Measurements from ENCODE around the gene SETD2. TPM values are rescaled to one million over a fixed set of nuclear protein-coding genes. Genes with fewer than 3 reads are reported as not detected.
A peak's percentile ranks its signal among the peaks of the same experiment; 100 is the strongest.

SETD2 gene
- total RNA-seq, 6 experiments from 2014 or later, result 20.3 to 27.0 (median 21.9) TPM

DNA sequence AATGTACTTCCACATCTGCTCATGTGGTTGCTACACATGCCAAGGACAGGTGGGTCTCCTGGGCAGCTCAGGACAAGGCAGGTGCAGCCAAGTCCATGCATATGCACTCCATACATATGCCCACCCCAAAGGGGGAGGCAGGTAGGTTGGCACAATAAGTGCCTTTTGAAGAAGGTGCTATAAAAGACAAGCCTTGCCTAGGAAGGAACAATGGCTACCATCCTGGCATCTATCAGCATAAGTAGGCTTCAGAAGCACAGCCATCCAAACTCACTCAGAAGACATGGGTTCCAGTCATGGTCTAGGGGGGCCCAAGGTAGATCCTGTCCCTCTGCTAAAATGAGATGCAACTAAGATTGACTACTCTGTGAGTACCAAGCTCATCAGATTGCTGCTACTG, 149.9 kb downstream of the SETD2 start:
- Histone ChIP-seq H3K4me1 (peaks cover 0 to 34% (median 15%) of the 10 kb centered on the region in 4 donors), H3K27me3 (no peaks in the 10 kb centered on the region), H3K4me3 (no peak overlapping the region), H3K36me3 (peaks cover 0 to 4% (median 0%) of the 10 kb centered on the region in 4 donors), H3K27ac (no peak overlapping the region), H3K9me3 (no peaks in the 10 kb centered on the region)
- ATAC-seq, result no peak
- DNase-seq, result no peak
- intact Hi-C loops (cut with DNase I), result no loop called here
- TF ChIP-seq, protein P1, sequence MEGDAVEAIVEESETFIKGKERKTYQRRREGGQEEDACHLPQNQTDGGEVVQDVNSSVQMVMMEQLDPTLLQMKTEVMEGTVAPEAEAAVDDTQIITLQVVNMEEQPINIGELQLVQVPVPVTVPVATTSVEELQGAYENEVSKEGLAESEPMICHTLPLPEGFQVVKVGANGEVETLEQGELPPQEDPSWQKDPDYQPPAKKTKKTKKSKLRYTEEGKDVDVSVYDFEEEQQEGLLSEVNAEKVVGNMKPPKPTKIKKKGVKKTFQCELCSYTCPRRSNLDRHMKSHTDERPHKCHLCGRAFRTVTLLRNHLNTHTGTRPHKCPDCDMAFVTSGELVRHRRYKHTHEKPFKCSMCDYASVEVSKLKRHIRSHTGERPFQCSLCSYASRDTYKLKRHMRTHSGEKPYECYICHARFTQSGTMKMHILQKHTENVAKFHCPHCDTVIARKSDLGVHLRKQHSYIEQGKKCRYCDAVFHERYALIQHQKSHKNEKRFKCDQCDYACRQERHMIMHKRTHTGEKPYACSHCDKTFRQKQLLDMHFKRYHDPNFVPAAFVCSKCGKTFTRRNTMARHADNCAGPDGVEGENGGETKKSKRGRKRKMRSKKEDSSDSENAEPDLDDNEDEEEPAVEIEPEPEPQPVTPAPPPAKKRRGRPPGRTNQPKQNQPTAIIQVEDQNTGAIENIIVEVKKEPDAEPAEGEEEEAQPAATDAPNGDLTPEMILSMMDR (IDR thresholded peaks at IDR 0.05), result no peak
- no peak for TF ChIP-seq POLR2A (IDR thresholded peaks at IDR 0.05)

DNA sequence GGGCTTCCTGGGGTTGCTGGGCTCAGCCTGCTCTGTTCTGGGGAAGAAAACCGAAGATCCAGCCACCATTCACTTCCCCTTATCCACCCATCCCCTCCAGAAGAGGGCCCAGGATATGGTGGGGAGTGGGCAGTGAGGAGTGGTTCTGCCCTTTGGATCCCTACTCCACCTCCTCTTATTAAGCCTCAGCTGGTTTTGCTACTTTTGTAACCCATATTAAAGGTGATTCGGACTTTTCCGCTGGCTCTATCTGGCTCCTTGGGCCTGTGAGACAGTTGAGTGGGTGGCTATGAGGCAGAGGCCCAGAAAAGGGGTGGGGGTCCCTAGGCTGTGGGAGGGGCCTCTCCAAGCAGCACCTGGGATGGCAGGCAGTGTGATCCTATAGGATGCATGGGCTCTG, 150.7 kb downstream of the SETD2 start:
- H3K27ac ChIP-seq, result no peak overlapping the region
- intact Hi-C loops (cut with DNase I), result no loop called here
- no CpG with 5 or more reads among the region's 3 CpGs for WGBS (ENCODE audit: insufficient coverage, low coverage, low lambda C conversion rate, missing lambda C conversion rate)
- ATAC-seq (no peak), DNase-seq (no peak)
- peaks cover 0 to 38% (median 17%) of the 10 kb centered on the region in 4 donors for H3K4me1 ChIP-seq
- no peak for TF ChIP-seq POLR2A (IDR thresholded peaks at IDR 0.05)
- TF ChIP-seq, protein P1 (IDR thresholded peaks at IDR 0.05), result no peak
- H3K27me3 ChIP-seq, result no peaks in the 10 kb centered on the region
- no peak overlapping the region for H3K4me3 ChIP-seq
- H3K36me3 ChIP-seq, result no peaks in the 10 kb centered on the region
- H3K9me3 ChIP-seq, result no peaks in the 10 kb centered on the region

DNA sequence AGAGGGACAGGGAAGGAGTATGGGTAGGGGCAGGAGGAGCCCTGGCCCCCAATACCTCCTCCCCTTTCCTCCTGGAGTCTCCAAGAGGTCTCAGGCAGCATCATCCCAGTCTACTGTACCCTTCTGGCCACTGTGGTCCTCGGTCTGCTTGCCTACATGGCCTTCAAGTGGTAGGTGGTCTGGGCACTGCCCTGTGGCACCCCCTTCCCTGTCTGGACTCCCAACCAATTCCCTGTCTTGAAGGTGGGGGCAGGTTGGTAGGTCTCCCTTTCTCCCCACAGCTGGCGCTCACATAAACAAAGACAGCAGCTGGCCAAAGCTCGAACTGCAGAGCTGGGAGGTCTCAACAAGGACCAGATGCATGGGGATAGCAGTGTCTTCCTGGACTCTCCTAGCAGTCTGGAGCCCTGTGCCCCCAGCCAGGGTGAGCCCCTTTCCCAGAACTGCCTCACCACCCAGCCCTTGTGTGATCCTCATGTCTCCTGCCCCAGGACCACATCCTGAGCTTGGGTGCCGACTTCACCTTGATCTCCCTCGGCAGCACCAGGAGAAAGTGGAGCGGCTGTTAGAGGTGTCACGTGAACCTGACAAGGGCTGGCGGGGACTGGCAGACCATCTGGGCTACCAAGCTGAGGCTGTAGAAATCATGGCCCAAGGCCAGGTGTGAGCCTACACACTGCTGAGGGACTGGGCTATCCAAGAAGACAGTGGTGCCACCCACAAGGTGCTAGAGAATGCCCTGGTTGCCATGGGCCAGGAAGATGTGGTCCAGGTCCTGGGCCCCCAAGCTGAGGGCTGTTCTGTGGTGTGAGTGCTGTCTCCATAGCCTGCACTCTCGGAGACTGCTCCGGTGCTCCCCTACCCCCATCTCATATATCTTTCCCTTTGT, 151.3 kb downstream of the SETD2 start:
- peaks cover 0 to 33% (median 15%) of the 10 kb centered on the region in 4 donors for H3K4me1 ChIP-seq
- no peaks in the 10 kb centered on the region for H3K9me3 ChIP-seq
- no peak overlapping the region for H3K4me3 ChIP-seq
- no peaks in the 10 kb centered on the region for H3K36me3 ChIP-seq
- intact Hi-C loops (cut with DNase I), result no loop called here
- H3K27me3 ChIP-seq, result no peaks in the 10 kb centered on the region
- ATAC-seq, result no peak
- no peak overlapping the region for H3K27ac ChIP-seq
- TF ChIP-seq POLR2A (IDR thresholded peaks at IDR 0.05), result no peak
- TF ChIP-seq, protein P1 (IDR thresholded peaks at IDR 0.05), result no peak
- DNase-seq, result peak in 2 of 3 donors; percentile 10 to 45
- WGBS (ENCODE audit: insufficient coverage, low coverage, low lambda C conversion rate, missing lambda C conversion rate), result 80% methylated on average over 1 of the region's 10 CpGs

DNA sequence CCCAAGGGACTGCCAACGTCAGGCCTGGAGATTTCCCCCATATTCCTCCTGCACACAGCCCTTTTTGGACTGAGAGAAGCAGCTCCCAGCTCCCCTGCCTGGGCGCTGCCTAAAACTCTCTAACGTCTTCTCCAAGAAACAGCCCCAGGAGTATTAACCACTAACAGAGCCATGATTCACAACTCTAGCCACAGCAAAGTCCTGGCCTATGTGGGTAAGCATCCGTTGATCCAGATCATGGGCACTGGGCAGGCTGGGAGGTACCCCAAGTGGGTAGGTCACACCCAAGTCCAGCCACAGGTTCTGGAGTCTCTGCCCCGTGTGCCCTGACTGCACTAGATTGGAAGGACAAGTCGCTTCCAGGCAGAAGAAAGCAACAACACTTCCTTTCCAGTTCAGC, 152.5 kb downstream of the SETD2 start:
- Histone ChIP-seq H3K27me3 (no peaks in the 10 kb centered on the region), H3K36me3 (no peaks in the 10 kb centered on the region), H3K9me3 (no peaks in the 10 kb centered on the region), H3K4me1 (peaks cover 0 to 21% (median 9%) of the 10 kb centered on the region in 4 donors), H3K27ac (no peak overlapping the region), H3K4me3 (no peak overlapping the region)
- no peak for ATAC-seq
- DNase-seq, result no peak
- WGBS (ENCODE audit: insufficient coverage, low coverage, low lambda C conversion rate, missing lambda C conversion rate), result 93% methylated on average over 2 of the region's 6 CpGs
- intact Hi-C loops (cut with DNase I), result no loop called here
- no peak for TF ChIP-seq POLR2A (IDR thresholded peaks at IDR 0.05)
- TF ChIP-seq, protein P1 (IDR thresholded peaks at IDR 0.05), result no peak

Data from right lobe of liver (tissue), 6 donors.